Aorta (tissue), 5 donors: ENCODE results near the gene PINLYP. TPM values are rescaled to one million over a fixed set of nuclear protein-coding genes. Genes with fewer than 3 reads are reported as not detected.
"Not testable (repeated sequence)": the region's sequence is repeated elsewhere in the genome, so short reads cannot be mapped to it uniquely, and the experiment has no call there.

ENCODE experiments used
- ATAC-seq: fragments of 200-7000 bp; cut with Tn5 transposase; one replicate; pipeline ENCODE4 v1.9.1; 2022; ENCODE audit warnings: moderate library complexity; ENCODE audit not compliant: low FRiP score
- DNase-seq, 2 donors: peaks; one replicate each; pipeline ENCODE4 v3.0.0-alpha.2; 2020
- H3K27ac ChIP-seq, 2 donors: one replicate each; pipeline ENCODE4 v1.5.1; 2013; ENCODE audit warnings: low read length in 2 of 2, mild to moderate bottlenecking in 2 of 2, moderate library complexity in 2 of 2, control low read depth in 1 of 2, inconsistent platforms in 1 of 2, low read depth in 1 of 2
- H3K27me3 ChIP-seq, 2 donors: one replicate each; pipeline ENCODE4 v1.6.1; 2013; ENCODE audit warnings: control low read depth in 1 of 2, low read length in 1 of 2, mild to moderate bottlenecking in 1 of 2, moderate library complexity in 1 of 2; ENCODE audit not compliant: insufficient read depth in 2 of 2, control insufficient read depth in 1 of 2
- H3K36me3 ChIP-seq, 2 donors: one replicate each; pipeline ENCODE4 v1.6.1; 2013; ENCODE audit warnings: control low read depth in 1 of 2, low read length in 1 of 2, mild to moderate bottlenecking in 1 of 2; ENCODE audit not compliant: insufficient read depth in 2 of 2, control insufficient read depth in 1 of 2
- H3K4me1 ChIP-seq, 2 donors: one replicate each; pipeline ENCODE4 v1.6.1; 2013; ENCODE audit warnings: low read length in 2 of 2, control low read depth in 1 of 2, mild to moderate bottlenecking in 1 of 2, moderate library complexity in 1 of 2; ENCODE audit not compliant: insufficient read depth in 2 of 2, control insufficient read depth in 1 of 2
- H3K4me3 ChIP-seq, 2 donors: one replicate each; pipeline ENCODE4 v1.5.1; 2013; ENCODE audit warnings: low read length in 2 of 2, control low read depth in 1 of 2, mild to moderate bottlenecking in 1 of 2
- H3K9me3 ChIP-seq: one replicate; pipeline ENCODE4 v1.6.1; 2013; ENCODE audit warnings: mild to moderate bottlenecking, low read length; ENCODE audit not compliant: control insufficient read depth
- WGBS, 2 donors: extraction: QIAGEN DNeasy Blood & Tissue Kit; methylation state at CpG; one replicate each; pipeline ENCODE4 v1.1.7; 2013; 5-methylcytosine and 5-hydroxymethylcytosine counted together
- intact Hi-C, 2 donors: fragments of 100-400 bp; cut with DNase I; formaldehyde crosslinking; loops; one replicate each; pipeline versions ENCODE4 v1.14.2 to v1.15.0; 2022
- polyA plus RNA-seq, 2 donors: library from polyadenylated mRNA; stranded (reverse); fragments of 200-250 nt; gene quantifications; one replicate each; pipeline ENCODE4 v1.2.3, GENCODE V29; 2013
- total RNA-seq, 2 donors: library from RNA; stranded (reverse); fragmentation: NEBNext Ultra II Directional; extraction: Animal tissue kit (Norgen Biotek cat#: 25700); gene quantifications; one replicate each; pipeline ENCODE4 v1.2.1, GENCODE V29; 2021
- donor health status: healthy with polysubstance abuse.
- donor health status: Bipolar disorder and iron deficiency.
- donor health status: DM: no; HTN: no; CAD: no.
- donor health status: DM: no; HTN: no; CAD: no.
- donor health status: DM: yes; HTN: yes; CAD: no.

The PINLYP gene
- total and polyA plus RNA-seq, 4 donors = 8.2 to 22.9 (median 15.5) TPM

DNA sequence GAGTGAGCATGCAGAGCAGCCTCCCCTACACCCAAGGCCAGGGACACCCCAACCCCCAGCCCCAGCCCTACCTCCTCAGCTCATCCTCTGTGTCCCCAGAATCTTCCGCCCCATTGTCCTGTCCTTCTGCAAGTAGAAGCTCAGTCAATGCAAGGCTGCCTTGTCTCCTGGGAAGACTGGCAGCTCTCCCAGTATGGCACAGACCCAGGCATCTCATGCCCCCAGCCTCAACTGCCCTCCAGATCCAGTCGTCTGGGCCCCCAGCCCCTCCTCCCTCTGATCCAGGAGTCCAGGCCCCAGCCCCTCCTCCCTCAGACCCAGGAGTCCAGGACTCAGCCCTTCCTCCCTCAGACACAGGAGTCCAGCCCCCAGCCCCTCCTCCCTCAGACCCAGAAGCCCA lies 29.6 kb upstream of the PINLYP start:
- Histone ChIP-seq H3K27ac (no peak overlapping the region), H3K36me3 (peaks cover 3% of the 10 kb centered on the region in 2 donors), H3K27me3 (no peaks in the 10 kb centered on the region), H3K4me3 (no peak overlapping the region), H3K4me1 (no peaks in the 10 kb centered on the region), H3K9me3 (no peaks in the 10 kb centered on the region)
- DNase-seq (no peak), ATAC-seq (no peak)
- intact Hi-C loops = no loop called here
- 47 to 62% methylated on average over 2 of the region's 2 CpGs for whole genome bisulfite sequencing, 2 donors

DNA sequence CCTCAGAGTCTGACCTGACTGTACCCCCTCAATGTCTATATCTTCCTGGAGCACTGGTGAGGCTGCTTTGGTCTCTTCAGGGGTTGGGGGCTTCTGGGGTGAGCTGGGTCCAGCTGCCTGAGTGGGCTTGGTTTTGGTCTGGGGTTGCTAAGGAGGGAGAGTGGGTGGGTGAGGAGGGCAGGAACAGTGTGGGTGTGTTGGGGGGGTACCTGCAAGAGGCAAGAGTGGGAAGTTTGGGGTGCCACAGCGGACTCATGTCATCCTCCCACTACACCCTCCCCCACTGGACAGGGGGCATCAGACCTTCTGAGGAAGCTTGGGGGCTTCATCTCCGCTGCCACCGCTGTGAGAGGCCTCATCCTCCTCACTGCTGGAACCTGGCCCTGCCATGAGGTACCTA lies 29.0 kb upstream of the PINLYP start:
- intact Hi-C loops = no loop called here
- no peak for DNase-seq
- Histone ChIP-seq H3K27me3 (no peaks in the 10 kb centered on the region), H3K27ac (no peak overlapping the region), H3K36me3 (peaks cover 1 to 5% of the 10 kb centered on the region in 2 donors), H3K4me3 (no peak overlapping the region), H3K9me3 (no peaks in the 10 kb centered on the region), H3K4me1 (no peaks in the 10 kb centered on the region)
- ATAC-seq = no peak
- WGBS, 2 donors = 98 to 100% methylated on average over 3 of the region's 3 CpGs

DNA sequence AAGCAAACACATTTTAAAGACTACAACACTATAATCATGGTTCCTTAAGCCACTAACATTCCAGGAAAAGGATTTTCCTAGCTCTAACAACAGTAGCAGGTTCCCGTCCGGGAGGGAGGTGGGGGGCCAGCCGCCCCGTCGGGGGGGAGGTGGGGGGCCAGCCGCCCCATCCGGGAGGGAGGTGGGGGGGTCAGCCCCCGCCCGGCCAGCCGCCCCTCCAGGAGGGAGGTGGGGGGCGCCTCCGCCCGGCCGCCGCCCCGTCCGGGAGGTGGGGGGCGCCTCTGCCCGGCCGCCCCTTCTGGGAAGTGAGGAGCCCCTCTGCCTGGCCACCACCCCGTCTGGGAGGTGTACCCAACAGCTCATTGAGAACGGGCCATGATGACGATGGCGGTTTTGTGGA lies 27.7 kb upstream of the PINLYP start:
- not testable (repeated sequence) for H3K27ac ChIP-seq, H3K36me3 ChIP-seq

DNA sequence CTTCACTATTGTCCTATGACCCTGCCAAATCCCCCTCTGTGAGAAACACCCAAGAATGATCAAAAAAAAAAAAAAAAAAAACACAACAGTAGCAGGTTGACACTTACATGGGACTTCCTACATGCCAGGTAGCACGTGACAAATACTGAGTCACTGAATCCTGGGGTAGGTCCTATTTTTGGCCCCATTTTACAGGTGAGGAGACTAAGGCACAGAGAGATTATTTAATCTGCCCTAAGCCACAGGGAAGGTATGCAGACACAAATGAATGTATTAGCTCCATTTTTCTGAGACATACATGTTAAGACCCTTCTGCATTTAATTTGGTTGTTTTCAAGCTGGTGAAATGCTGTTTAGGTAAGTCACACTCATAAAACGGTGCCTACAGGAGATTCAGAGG lies 26.9 kb upstream of the PINLYP start:
- ATAC-seq = no peak
- no peaks in the 10 kb centered on the region for H3K9me3 ChIP-seq
- no peak overlapping the region for H3K4me3 ChIP-seq
- no peaks in the 10 kb centered on the region for H3K4me1 ChIP-seq
- WGBS, 2 donors = 81 to 84% methylated on average over 2 of the region's 2 CpGs
- intact Hi-C loops = no loop called here
- DNase-seq = no peak
- no peak overlapping the region for H3K27ac ChIP-seq
- H3K36me3 ChIP-seq = peaks cover 0 to 7% of the 10 kb centered on the region in 2 donors
- H3K27me3 ChIP-seq = no peaks in the 10 kb centered on the region

More for the DNA sequence above, 27.7 kb upstream of the PINLYP start:
- intact Hi-C loops, H3K4me1 ChIP-seq, H3K27me3 ChIP-seq, H3K9me3 ChIP-seq, H3K4me3 ChIP-seq, DNase-seq, ATAC-seq: not testable (repeated sequence)
- 85 to 88% methylated on average over 15 to 20 of the region's 24 CpGs for WGBS, 2 donors

DNA sequence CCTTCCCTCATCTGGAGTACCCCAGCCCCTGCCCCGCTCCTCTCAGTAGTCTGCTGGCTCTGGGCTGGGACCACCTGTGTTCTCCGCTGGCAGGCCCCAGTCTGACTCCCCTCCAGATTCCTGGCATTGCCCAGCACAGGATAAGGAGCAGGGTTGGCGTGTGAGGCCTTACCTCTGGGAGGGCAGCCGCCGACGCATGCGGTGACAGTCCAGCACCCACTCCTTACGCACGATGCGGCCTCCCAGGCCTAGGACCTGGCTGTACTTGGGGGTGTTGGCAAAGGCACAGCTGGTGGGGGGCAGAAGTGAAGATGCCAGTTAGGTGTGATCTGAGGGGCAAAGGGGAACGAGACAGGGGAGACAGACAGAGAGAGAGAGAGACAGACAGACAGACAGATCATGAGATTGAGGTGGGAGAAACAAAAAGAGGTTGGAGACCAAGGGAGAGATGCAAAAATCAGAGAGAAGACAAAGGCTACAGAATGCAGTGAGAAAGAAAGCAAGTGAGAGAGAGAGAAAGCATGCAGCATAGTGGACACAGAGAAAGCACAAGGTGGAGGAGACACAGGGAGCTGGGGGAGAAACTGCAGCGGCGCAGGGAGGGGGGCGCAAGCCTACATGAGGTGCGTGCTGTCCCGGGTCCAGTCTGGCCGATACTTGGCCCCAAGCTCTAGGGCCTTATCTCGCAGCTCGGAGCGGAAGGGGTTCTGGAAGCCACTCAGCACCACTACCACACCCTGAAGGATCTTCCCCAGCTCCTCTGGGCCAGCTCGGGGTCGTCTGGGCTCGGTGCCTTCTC lies 24.0 kb upstream of the PINLYP start:
- peaks cover 0 to 5% of the 10 kb centered on the region in 2 donors for H3K36me3 ChIP-seq
- no peaks in the 10 kb centered on the region for H3K9me3 ChIP-seq
- intact Hi-C loops = no loop called here

DNA sequence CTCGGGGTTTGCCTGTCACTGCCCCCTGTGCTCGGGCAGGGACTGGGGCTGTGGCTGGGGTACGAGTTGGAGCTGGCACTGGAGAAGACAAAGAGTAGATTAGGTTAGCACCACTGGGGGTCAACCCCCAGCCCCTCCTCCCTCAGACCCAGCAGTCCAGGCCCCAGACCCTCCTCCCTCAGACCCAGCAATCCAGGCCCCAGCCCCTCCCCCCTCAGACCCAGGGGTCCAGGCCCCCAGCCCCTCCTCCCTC lies 23.5 kb upstream of the PINLYP start:
- intact Hi-C loops = no loop called here

More for the DNA sequence above, 24.0 kb upstream of the PINLYP start:
- ATAC-seq (no peak), DNase-seq (no peak)
- Histone ChIP-seq H3K4me1 (no peaks in the 10 kb centered on the region), H3K27me3 (no peaks in the 10 kb centered on the region), H3K27ac (no peak overlapping the region), H3K4me3 (no peak overlapping the region)
- WGBS, 2 donors = 92 to 94% methylated on average over 23 of the region's 23 CpGs

DNA sequence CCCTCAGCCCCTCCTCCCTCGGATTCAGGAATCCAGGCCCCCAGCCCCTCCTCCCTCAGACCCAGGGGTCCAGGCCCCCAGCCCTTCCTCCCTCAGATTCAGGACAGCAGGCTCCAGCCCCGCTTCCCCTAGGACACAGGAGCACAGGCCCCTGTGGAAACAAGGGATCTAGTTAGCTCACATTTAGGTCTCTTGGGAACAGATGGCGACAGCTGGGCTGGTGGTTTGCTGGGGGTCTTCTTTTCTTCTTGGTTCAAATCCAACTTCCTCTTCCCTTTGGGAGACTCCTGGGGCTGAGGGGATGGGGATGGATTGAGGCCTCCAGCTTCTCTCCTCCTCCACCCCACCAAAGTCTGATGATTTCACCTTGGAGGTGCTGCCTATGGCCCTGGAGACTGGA lies 23.0 kb upstream of the PINLYP start:
- DNase-seq (no peak), ATAC-seq (no peak)
- 78 to 92% methylated on average over 3 of the region's 3 CpGs for WGBS, 2 donors
- no peak overlapping the region for H3K4me3 ChIP-seq
- H3K9me3 ChIP-seq = no peaks in the 10 kb centered on the region
- H3K27me3 ChIP-seq = no peaks in the 10 kb centered on the region
- H3K4me1 ChIP-seq = no peaks in the 10 kb centered on the region
- H3K36me3 ChIP-seq = peaks cover 0 to 5% of the 10 kb centered on the region in 2 donors
- intact Hi-C loops = no loop called here
- no peak overlapping the region for H3K27ac ChIP-seq

More for the DNA sequence above, 23.5 kb upstream of the PINLYP start:
- H3K27ac ChIP-seq = no peak overlapping the region
- peaks cover 0 to 5% of the 10 kb centered on the region in 2 donors for H3K36me3 ChIP-seq
- H3K4me3 ChIP-seq = no peak overlapping the region
- ATAC-seq = no peak
- no peaks in the 10 kb centered on the region for H3K4me1 ChIP-seq
- H3K9me3 ChIP-seq = no peaks in the 10 kb centered on the region
- no peak for DNase-seq
- WGBS, 2 donors = 71 to 83% methylated on average over 3 of the region's 3 CpGs
- H3K27me3 ChIP-seq = no peaks in the 10 kb centered on the region

DNA sequence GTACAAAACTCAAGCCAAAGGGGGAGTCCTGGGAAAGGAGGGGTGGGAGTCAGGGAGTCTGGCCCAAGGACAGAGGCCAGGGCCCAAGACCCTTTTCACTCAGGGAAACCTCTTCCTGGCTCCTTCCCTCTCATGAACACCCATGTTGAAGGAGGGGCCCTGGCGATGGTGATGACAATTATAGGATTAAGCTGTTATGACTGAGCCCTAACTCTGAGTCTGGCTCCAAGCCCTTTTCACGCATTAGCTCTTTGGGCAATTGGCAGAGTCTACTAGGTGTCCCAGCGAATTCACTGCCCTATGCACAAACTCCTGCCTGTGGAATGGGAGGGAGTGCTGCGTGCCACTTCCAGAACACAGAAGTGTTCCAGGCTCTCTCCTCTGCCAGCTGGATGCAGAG lies 21.9 kb upstream of the PINLYP start:
- no peaks in the 10 kb centered on the region for H3K27me3 ChIP-seq
- ATAC-seq (no peak), DNase-seq (no peak)
- no peaks in the 10 kb centered on the region for H3K9me3 ChIP-seq
- intact Hi-C loops = no loop called here
- 45 to 54% methylated on average over 4 of the region's 4 CpGs for WGBS, 2 donors
- no peaks in the 10 kb centered on the region for H3K4me1 ChIP-seq
- H3K36me3 ChIP-seq = peaks cover 0 to 5% of the 10 kb centered on the region in 2 donors
- no peak overlapping the region for H3K4me3 ChIP-seq
- H3K27ac ChIP-seq = no peak overlapping the region

DNA sequence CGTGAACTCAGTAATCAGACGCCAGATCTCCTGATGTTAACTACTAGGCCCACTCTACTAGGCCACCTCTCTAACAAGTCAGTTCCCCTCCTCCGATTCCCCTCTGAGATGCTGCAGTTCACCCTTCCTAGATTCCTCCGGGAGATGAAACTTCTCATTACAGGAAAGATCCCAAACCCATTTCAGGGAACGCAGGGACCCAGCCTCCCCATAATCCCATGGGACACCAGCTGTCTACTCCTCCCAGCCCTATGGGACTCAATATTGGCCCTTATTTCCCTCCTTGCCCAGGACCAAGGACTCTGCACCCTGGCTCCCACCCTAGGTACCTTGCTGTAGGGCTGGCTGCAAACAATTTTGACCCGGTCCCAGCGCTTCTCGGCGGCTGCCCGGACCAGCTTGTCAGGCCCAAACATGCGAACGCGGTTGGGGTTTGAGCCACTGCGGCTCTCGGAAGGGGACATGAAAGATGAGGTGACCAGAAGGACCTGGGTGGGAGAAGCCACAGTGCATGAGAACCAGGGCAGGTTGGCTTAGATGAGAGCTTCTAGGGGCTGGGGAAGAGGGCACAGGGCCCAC lies 21.2 kb upstream of the PINLYP start:
- no peak for DNase-seq
- no peaks in the 10 kb centered on the region for H3K4me1 ChIP-seq
- H3K36me3 ChIP-seq = peaks cover 0 to 5% of the 10 kb centered on the region in 2 donors
- intact Hi-C loops = no loop called here
- H3K27me3 ChIP-seq = no peaks in the 10 kb centered on the region
- no peak for ATAC-seq
- no peaks in the 10 kb centered on the region for H3K9me3 ChIP-seq
- no peak overlapping the region for H3K4me3 ChIP-seq
- H3K27ac ChIP-seq = no peak overlapping the region
- WGBS, 2 donors = 93 to 95% methylated on average over 15 of the region's 15 CpGs
